GM18508 (cell line): Measurements from ENCODE around the gene CRAT.
"Not testable (repeated sequence)": the region's sequence is repeated elsewhere in the genome, so short reads cannot be mapped to it uniquely, and the experiment has no call there.

Experiments used
- ATAC-seq: cut with Tn5 transposase; IDR thresholded peaks from one replicate; pipeline ENCODE4 v1.9.1; 2021; ENCODE audit warnings: moderate number of reproducible peaks; ENCODE audit not compliant: insufficient read depth, unreplicated experiment

CRAT gene

DNA sequence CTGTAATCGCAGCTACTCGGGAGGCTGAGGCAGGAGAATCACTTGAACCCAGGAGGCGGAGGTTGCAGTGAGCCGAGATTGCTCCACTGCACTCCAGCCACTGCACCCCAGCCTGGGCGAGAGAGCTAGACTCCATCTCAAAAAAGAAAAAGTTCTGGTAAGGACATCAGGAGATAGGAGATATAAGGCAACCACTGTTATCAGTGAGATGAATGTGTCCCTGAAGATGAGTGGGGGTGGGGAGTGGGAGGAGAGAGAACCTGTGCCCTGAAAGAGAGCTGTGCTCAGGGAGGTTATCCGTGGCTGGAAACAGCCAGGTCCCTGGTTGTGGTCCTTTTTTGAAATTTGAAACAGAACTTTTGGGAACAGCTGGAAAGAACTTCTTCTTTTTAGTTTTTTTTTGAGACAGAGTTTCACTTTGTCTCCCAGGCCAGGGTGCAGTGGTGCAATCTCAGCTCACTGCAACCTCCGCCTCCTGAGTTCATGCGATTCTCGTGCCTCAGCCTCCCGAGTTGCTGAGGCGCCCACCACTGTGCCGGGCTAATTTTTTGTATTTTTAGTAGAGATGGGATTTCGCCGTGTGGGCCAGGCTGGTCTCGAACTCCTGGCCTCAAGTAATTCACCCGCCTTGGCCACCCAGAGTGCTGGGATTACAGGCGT lies 3.2 kb upstream of the CRAT start:
- no peak for ATAC-seq

- not testable (repeated sequence) for ATAC-seq
Observed at GRCh38 chr9:129112526-129112925, 1.9 kb upstream of the CRAT start.

- ATAC-seq, result no peak
Observed at GRCh38 chr9:129111528-129112151, 1.0 kb upstream of the CRAT start.

GRCh38 chr9:129109952-129110739 lies 447 bp downstream of the CRAT start:
- ATAC-seq, result no peak

- no peak for ATAC-seq
Observed at GRCh38 chr9:129109537-129109903, 1.1 kb downstream of the CRAT start.

- ATAC-seq, result no peak
Observed at GRCh38 chr9:129108805-129109536, 1.6 kb downstream of the CRAT start.

DNA sequence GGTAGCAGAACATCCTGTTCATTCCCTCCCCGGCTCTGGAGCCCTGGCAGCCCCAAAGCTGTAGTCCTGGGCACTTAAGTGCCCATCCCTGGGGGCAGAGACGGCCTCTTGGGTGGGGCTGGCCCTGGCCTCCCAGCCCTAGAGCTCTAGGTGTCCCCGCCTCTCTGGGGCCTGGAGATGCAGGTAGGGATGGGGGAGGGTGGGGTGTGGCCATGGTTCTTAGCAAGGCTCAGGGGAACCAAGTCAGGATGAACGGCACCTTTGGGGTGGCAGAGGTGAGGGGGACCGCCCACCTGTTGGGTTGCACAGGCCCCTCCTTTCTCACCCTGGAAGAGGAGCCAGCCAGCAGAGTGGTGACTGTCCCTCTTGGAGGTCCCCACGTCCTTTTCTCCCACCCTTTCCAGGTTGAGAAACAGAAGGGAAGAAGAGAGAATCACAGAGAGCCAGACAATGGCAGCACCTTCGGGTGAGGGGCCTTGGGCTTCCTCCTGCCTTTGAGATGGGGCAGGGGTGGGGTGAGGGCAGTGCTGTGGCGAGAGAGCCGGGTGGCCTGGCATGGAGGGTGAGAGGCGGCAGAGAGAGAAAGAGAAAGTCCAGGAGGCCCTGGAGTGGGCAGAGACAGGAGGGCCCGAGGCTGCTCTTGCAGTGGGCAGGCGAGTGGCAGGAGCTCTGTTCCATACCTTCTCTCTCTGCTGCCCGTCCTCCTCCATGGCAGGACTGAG lies 2.3 kb downstream of the CRAT start:
- no peak for ATAC-seq

DNA sequence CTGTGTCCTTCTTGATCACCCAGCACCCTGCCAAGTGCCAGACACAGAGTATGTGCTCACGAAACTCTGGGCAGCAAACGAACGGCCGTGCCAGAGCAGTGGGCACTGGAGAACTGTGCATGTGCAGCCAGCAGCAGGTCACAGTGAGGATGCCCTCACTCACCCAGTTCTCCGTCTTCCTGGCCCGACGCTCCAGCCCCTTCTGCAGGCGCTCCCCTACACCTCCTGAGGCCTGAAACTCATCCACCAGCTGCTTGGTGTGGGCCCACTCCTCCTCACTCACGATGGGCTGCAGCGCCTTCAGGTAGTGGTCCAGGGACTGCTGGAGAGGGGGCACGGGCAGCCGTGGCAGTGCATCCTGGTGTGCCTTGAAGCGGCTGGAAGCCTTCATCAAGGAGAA lies 2.9 kb downstream of the CRAT start:
- ATAC-seq, result no peak

GRCh38 chr9:129105857-129106694 lies 4.5 kb downstream of the CRAT start:
- no peak for ATAC-seq

GRCh38 chr9:129104051-129104450 lies 6.5 kb downstream of the CRAT start:
- no peak for ATAC-seq

DNA sequence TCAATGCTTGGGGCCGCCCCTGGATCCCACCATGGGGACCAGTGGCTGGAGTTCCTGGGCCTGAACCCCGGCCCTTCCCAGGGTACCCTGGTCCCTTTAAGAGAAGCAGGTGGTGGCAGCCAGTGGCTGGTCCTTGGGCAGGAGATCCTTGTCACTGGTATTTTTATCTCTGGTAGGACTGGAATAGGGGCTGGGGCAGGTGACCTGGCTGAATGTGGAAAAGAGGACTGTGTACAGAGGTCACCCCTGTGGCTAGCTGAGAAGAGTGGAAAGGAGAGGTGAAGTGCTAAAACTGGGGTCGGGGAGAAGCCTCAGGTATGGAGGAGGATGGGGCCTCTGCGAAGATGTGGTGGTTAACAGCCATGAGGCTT lies 7.0 kb downstream of the CRAT start:
- no peak for ATAC-seq

GRCh38 chr9:129102791-129103594 lies 7.6 kb downstream of the CRAT start:
- no peak for ATAC-seq

DNA sequence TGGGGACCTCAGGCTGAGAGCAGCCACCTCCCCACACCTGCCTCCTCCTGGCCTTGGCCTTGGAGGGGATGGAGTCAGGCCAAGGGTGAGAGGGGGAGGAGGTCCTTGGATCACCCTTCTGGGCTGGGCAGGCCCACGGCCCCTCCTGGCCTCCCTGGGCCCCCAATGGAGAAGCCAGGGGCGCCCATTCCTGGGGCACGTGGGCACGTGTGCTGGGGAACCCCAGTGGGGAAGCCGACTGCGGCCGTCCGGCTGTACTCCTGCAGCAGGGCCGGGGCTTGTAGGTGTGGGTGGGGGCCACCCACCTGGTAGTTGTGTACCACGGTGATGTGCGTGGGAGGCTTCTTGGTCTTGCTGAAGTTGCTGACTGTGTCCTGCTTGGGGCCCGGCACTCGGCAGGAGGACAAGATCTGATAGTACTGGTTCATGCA lies 8.5 kb downstream of the CRAT start:
- ATAC-seq, result no peak

DNA sequence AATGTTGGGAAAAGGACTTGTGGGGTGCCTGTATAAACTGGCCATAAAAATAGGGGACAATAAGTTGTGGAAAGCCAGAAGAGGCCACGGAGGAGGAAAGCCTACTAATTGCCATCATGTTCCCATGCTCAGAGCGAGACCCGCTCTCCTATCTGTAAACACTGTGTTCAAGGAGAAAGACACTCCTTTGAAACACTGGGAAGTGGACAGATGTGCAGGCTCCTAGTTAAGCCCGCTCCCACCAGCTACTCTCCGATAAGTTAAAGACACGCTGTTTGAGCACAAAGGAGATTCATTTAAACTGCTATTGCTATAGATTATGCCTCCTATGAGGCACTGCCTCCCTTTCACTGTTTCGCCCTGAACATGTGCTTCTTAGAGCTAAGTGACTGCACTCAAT lies 9.3 kb downstream of the CRAT start:
- ATAC-seq, result no peak

DNA sequence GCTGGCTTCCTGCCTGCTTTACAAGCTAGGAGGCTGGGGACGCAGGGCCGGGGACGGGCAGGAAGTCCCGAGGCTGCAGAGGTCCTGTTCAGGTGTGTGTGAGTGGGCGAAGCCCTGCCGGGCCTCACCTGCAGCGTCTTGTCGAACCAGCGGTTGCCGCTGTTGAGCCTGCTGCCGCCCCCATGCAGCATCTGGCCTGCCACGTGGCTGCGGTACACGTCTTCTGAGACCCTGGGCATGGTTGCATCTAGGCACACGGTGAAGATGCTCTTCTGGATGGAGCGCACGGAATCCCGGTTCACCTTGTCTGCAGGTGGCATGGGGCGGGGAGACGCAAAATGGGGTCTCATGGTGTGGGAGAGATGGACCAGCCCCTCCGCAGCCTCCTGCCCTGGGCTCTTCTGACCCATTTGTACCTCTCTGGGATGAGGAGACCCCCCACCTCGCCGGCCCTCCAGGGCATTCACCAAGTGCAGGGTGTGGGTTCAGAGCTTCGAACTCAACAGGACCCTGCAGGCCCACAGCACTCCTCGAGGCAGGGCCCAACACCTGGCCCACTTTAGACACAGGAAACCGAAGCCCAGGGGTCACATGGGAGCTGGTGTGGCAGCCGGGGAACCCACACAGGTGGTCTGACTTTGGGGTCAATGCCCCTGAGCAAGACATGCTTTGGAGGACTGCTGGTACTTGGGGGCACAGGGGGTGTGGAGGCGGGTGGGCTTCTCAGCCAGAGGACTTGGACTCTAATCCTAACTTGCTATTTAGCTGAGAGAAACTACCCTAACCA lies 10.0 kb downstream of the CRAT start:
- no peak for ATAC-seq

DNA sequence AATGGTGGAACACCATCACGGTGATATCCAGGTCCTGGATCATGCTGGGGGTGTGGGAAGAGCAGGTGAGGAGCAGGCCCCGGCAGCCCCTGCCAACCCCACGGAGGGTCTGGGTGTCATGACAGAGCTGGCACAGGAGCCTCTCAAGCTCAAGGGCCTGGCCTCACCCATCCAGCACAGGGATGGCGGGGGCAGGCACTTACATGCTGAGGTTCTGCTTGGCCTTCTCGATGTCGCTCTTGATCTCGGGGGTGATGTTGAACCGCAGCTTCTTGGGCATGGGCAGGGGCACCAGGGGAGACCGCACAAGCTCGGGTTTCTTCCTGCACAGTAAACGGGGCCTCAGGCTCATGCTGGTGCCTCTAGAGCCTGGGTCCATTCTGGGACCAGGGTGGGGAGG lies 12.3 kb downstream of the CRAT start:
- no peak for ATAC-seq

DNA sequence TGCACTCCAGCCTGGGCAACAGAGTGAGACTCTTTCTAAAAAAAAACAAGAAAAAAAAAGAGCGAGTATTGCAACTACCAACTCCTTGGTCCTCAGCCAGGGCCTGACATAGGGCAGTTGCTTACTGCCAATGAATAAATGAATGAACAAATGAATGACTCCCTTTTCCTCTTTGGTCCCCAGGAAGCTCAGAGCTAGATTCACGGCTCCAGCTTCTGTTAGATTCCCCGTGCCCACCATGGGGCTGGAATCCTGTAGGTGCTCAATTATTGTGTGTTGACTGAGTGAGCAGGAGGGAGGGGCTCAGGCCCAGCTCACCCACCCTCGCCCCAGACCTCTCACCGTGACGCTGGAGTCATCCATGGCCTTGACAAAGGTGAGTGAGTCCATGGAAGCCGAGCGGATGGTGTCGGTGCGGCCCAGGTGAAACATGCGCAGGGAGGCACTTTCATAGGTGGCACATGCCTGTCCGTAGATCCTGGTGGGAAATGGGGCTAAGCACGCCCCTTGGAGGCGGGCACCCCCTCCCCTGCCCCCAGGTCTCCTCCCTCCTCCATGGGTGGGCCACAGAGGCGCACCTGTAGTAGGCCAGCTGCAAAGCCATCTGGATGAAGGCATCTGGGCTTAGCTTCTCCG lies 12.8 kb downstream of the CRAT start:
- no peak for ATAC-seq
